Neutrophil (primary cell): ENCODE data around the gene PHOSPHO2.

Experiments used
- H3K27ac ChIP-seq: fragments of 200-600 bp; sonication (generic); 2 replicates; pipeline ENCODE4 v1.5.1; 2016; ENCODE audit warnings: mild to moderate bottlenecking, moderate library complexity
- H3K27me3 ChIP-seq: fragments of 200-600 bp; sonication (generic); 2 replicates; pipeline ENCODE4 v1.6.0; 2016; ENCODE audit warnings: mild to moderate bottlenecking
- H3K36me3 ChIP-seq: fragments of 200-600 bp; sonication (generic); 2 replicates; pipeline ENCODE4 v1.5.1; 2017
- H3K4me1 ChIP-seq, 2 experiments: fragments of 200-600 bp in 1 of 2; sonication (generic) in 1 of 2; 1 replicate in 1 of 2; 2 replicates in 1 of 2; pipeline versions ENCODE4 v1.5.1 to v1.6.1; 2013 to 2016; ENCODE audit warnings: low read depth in 1 of 2, low read length in 1 of 2, mild to moderate bottlenecking in 1 of 2, moderate library complexity in 1 of 2; ENCODE audit not compliant: control insufficient read depth in 1 of 2, insufficient read depth in 1 of 2
- H3K4me3 ChIP-seq, 2 experiments: fragments of 200-600 bp in 1 of 2; sonication (generic) in 1 of 2; 1 replicate in 1 of 2; 2 replicates in 1 of 2; pipeline ENCODE4 v1.5.1; 2013 to 2016; ENCODE audit warnings: low read depth in 1 of 2, low read length in 1 of 2, mild to moderate bottlenecking in 1 of 2, moderate library complexity in 1 of 2
- H3K9me3 ChIP-seq: fragments of 200-600 bp; sonication (generic); 2 replicates; pipeline ENCODE4 v1.5.1; 2016
- TF ChIP-seq, protein P1 (sequence below): fragments of 200-600 bp; sonication (generic); IDR thresholded peaks from 2 replicates; pipeline ENCODE4 v1.5.1; 2016; ENCODE audit warnings: antibody characterized with exemption

PHOSPHO2 gene

DNA sequence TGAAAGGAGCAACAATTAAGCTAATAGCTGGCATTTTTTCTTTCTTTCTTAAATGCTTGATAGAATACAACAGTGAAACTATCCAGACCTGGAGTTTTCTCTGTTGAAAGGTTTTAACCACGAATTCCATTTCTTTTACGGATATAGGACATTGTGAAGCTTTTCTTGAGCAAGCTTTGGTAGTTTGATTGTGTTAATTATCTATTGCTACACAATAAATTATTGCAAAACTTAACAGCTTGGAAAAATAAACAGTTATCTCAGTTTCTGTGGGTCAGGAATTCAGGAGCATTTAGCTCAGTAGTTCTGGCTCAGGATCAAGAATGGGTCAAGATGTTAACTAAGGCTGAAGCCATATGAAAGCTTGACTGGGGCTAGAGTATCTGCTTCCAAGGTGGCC is 11.7 kb downstream of the PHOSPHO2 start:
- no peaks in the 10 kb centered on the region for H3K9me3 ChIP-seq
- H3K4me3 ChIP-seq, result no peak overlapping the region
- no peaks in the 10 kb centered on the region for H3K27me3 ChIP-seq
- H3K4me1 ChIP-seq, result peaks cover 0 to 7% of the 10 kb centered on the region in 2 experiments
- no peak overlapping the region for H3K27ac ChIP-seq
- no peaks in the 10 kb centered on the region for H3K36me3 ChIP-seq
- TF ChIP-seq, protein P1, sequence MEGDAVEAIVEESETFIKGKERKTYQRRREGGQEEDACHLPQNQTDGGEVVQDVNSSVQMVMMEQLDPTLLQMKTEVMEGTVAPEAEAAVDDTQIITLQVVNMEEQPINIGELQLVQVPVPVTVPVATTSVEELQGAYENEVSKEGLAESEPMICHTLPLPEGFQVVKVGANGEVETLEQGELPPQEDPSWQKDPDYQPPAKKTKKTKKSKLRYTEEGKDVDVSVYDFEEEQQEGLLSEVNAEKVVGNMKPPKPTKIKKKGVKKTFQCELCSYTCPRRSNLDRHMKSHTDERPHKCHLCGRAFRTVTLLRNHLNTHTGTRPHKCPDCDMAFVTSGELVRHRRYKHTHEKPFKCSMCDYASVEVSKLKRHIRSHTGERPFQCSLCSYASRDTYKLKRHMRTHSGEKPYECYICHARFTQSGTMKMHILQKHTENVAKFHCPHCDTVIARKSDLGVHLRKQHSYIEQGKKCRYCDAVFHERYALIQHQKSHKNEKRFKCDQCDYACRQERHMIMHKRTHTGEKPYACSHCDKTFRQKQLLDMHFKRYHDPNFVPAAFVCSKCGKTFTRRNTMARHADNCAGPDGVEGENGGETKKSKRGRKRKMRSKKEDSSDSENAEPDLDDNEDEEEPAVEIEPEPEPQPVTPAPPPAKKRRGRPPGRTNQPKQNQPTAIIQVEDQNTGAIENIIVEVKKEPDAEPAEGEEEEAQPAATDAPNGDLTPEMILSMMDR, result no peak

DNA sequence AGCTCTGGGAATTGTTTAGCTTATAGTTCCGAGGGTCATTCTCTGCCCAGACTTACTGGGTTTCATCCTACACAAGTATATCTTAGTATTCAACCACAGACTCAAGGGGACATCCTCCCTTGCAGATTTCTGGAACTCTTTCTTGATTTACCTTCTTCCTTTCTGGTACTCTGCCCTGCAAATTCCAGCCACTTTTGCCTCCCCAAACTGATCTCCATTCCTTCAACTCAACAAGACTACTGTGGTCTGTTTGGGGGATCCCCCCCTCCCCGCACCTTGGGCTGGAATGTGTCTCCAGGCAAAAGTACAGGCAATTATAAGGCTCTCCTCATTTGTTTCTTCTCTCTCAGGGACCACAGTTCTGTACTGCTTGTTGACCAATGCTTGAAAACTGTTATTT is 13.4 kb downstream of the PHOSPHO2 start:
- Histone ChIP-seq H3K4me3 (no peak overlapping the region), H3K9me3 (no peaks in the 10 kb centered on the region), H3K36me3 (no peaks in the 10 kb centered on the region), H3K27ac (no peak overlapping the region), H3K27me3 (no peaks in the 10 kb centered on the region), H3K4me1 (peaks cover 0 to 7% of the 10 kb centered on the region in 2 experiments)
- TF ChIP-seq, protein P1, result no peak

DNA sequence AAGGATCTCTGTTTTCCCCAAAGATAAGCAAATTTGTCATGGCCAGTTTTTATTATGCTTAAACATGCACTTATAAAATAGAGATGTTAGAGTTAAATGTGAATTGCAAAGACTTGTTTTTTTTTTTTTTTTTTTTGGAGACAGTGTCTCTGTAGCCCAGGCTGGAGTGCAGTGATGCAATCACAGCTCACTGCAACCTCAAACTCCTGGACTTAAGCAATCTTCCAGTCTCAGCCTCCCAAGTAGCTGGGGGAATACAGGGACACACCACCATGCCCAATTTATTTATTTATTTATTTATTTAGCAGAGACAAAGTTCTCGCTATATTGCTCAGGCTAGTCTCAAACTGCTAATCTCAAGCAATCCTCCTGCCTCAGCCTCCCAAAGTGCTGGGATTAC is 15.1 kb downstream of the PHOSPHO2 start:
- TF ChIP-seq, protein P1, result no peak
- Histone ChIP-seq H3K27me3 (no peaks in the 10 kb centered on the region), H3K4me3 (no peak overlapping the region), H3K36me3 (no peaks in the 10 kb centered on the region), H3K27ac (no peak overlapping the region), H3K9me3 (no peaks in the 10 kb centered on the region), H3K4me1 (peaks cover 0 to 7% of the 10 kb centered on the region in 2 experiments)

DNA sequence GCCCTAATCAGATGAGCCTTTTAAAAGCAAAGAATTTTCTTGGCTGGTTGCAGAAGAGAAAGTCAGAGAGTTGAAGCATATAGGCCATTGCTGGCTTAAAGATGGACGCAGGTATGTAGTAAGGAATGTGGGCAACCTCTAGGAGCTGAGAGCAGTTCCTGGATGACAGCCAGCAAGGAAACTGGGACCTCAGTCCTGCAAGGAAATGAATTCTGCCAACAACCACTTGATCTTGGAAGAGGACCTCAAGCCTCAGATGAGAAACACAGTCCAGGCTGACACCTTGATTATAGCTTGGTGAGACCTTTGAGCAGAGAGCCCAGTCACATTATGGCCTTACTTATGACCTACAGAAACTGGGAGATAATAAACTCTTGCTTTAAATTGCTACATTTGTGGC is 15.7 kb downstream of the PHOSPHO2 start:
- H3K4me3 ChIP-seq, result no peak overlapping the region
- H3K4me1 ChIP-seq, result peaks cover 0 to 7% of the 10 kb centered on the region in 2 experiments
- TF ChIP-seq, protein P1, result no peak
- no peak overlapping the region for H3K27ac ChIP-seq
- H3K9me3 ChIP-seq, result no peaks in the 10 kb centered on the region
- no peaks in the 10 kb centered on the region for H3K27me3 ChIP-seq
- no peaks in the 10 kb centered on the region for H3K36me3 ChIP-seq

DNA sequence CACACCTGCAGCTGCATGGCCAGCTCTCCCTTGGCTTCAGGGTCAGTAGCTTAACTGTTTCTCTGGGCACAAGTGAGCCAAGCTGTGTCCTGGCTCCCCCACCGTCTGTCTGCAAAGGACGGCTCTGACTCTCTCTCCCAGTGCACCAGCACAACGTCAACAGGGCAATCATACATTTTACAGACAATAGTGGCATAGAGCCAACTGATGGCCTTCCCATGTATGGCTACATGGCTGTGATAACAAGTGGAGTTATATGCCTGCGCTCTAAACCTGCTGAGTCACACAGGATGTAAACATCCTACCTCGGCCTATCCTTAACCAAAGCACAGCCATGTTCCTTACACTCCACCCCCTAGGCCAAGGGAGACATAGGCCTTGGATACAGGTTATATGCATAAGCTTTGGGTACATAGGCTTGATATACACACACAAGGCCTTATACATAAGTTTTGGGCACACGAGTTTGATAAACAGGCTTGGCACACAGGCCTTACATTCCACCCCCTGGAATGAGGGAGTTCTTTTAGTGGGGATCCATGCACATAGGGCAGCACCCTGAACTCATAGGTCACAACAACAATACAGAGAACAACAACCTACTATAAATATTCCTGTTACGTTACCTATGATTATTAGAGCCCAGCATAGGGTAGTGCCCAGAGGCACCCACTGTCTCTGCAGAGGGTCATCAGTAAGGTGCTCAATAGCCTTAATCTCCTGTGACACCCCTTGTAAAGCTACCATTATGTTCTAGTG is 17.7 kb downstream of the PHOSPHO2 start:
- H3K36me3 ChIP-seq, result no peaks in the 10 kb centered on the region
- H3K27ac ChIP-seq, result no peak overlapping the region
- H3K9me3 ChIP-seq, result no peaks in the 10 kb centered on the region
- H3K4me3 ChIP-seq, result no peak overlapping the region
- TF ChIP-seq, protein P1, result no peak
- H3K4me1 ChIP-seq, result no peaks in the 10 kb centered on the region
- no peaks in the 10 kb centered on the region for H3K27me3 ChIP-seq
